ENCODE measurements around the gene FAM13A. TPM values are rescaled to one million over a fixed set of nuclear protein-coding genes. Genes with fewer than 3 reads are reported as not detected.

Gene FAM13A
- total RNA-seq, 1 donor from 2014 or later: 0.26 TPM

DNA sequence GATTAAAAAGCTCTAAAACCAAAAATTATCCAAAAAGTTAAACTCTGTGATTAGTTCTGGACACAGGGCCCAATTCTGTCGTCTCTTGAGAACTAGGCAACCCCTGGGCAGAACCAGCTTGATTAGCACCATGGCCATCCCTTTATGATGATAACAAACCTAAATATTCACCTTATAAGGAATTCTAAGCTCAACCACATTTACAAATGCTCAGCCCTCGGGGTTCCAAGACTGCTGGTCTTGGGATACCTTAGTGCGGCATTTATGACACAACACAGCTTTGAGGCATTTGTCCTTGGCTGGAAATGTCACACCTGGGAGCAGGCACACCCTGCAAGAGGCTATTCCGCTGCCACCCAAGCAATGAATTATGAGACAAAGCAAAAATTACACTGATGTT is 331.8 kb downstream of the FAM13A start:
- no peak for DNase-seq (ENCODE audit: low read depth in 2 of 2)

DNA sequence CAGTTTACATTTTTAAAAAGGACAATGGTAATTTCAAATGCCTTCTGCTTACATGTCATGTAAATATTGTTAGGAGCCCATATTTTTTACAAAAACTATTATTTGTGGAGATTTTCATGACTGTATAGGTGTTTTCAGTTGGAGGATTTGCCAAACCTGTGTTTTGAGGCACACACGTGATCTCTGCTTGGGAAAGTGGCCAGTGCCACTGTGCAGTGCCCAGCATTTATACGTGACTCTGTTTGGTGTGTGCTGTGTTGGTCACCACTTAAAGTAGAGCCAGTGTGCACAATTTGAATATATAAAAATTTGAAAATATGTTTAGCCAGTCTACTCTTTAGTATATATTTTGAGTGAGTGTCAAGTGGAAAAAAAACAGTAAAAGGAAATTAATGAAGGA is 332.6 kb downstream of the FAM13A start:
- no peak for DNase-seq (ENCODE audit: low read depth in 2 of 2)

DNA sequence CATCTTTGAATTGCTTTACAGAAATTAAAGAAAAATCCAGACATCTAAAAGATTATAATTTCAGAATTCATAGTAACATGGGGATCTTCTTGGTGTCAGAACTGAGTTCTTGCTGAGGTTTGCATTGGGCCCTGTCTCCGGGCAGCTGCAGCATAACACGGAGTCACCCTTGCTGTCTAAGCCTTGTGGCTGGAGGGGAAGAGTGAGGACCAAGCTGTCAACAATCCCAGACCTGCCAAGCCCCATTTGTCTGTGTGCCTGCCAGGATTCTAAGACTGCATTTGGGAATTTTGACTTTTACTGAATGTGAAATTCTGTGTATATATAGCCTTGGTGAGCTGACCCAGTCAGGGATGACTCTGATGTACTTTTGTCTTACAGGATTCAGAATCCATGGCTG is 334.2 kb downstream of the FAM13A start:
- no peak for DNase-seq (ENCODE audit: low read depth in 2 of 2)

DNA sequence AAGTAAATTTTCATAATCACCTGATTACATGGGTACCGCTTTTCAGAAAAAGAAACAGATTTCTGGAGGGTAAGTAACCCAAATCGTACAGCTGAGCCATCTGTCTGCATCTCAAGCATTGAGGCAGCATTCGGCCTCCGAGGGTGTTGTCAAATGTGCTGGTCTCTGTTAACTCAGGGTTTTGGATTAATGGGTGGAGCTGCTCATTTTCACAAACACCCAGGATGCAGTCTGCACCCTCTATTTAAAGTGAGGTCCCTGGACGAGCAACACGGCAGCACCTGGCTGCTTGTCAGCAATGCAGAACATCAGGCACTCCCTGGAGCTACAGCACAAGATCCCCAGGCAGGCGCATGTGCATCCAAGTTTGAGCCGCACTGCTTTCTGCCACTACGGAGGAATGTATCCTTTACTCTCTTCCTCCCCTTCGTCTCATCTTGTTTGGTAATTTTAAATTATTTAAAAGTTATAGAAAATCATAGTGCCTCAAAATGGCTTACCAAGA is 334.7 kb downstream of the FAM13A start:
- DNase-seq (ENCODE audit: low read depth in 2 of 2): no peak

DNA sequence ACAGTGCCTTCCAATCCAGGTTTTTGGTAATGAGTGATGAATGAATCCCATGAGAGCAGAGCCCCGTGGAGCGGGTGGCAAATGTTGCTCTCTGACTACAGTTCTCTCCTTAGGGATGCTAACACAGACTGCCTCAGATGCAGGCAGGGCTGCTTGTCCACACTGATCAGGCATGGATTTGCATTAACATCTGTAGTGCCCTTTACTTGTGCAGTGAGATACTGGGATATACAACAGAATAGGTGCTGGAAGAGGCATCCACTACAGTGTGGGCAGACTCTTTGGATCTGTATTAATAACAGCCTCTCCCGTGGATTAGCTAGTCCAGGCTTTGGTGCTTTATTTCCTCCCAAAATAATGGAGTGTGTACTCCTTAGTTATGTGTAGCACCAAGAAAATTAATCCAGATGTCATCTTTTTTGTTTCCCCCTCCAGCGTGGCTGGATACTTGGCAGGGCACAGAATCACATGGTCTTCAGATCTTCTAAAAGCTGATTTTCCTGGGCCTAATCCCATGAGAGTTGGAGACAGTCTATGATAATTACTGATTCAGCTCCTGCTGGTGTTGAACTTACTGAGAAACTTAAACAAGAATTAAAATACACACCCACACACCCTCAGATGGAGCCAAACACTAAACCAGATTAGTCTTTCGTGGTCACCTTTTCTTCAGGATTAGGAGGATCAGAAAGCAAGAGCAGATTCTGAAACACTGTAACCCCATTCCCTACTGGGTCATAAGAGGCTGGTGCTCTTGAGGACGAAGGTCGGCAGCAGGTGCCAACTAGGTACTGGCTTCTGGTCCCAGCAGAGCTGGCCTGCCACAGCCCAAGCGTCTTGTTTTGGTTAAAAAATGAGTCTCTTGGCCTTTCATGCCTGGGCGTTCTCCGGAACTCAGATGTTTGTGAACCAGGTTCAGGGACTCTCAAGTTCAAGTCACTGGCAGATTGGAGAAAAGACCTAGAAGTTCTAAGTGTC is 336.2 kb downstream of the FAM13A start:
- DNase-seq (ENCODE audit: low read depth in 2 of 2): no peak

DNA sequence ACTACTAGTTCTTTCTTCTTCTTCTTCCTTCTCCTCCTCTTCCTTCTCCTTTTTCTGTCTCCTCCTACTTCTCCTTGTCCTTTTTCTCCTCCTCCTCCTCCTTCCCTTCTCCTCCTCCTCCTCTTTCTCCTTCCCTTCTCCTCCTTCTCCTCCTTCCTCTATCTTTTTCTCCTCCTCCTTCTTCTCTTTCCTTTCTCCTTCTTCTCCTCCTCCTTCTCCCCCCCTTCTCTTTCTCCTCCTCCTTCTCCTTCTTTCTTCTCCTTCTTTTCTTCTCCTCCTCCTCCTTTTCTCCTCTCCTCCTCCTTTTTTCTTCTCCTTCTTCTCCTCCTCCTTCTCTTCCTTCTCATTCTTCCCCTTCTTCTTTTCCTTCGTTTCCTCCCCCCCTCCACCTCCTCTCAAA is 337.6 kb downstream of the FAM13A start:
- no peak for DNase-seq (ENCODE audit: low read depth in 2 of 2)

DNA sequence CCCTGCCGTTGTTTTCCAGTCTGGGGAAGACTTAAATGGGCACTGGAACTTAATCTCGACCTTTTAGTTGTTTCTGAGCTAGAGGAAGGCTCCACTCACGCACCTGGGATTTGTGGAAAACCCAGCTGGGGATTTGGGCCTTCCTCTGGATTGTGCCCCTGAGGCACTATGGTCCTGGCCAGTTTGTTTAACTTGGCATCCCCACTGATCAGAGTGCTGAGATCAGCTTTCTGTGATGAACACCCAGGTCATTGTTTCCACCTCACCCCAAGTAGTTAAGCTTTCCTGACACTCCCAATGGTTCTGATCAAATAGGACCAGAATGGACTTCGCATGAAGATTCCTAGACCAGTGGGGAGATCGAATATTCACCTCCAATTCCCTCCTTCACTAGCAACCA is 338.9 kb downstream of the FAM13A start:
- DNase-seq (ENCODE audit: low read depth in 2 of 2): no peak

DNA sequence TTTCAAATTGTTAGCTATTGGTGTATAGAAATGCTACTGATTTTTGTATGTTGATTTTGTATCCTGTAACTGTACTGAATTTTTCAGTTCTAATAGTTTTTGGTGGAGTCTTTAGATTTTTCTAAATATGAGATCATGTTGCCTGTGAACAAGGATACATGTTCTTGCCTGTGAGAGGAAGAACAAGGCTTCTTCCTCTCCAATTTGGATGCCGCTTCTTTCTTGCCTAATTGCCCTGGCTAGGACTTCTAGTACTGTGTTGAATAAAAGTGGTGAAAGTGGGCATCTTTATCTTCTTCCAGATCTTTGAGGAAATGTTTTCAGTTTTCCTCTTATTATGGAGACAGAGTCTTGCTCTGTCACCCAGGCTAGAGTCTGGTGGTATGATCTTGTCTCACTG is 343.2 kb downstream of the FAM13A start:
- no peak for DNase-seq (ENCODE audit: low read depth in 2 of 2)

DNA sequence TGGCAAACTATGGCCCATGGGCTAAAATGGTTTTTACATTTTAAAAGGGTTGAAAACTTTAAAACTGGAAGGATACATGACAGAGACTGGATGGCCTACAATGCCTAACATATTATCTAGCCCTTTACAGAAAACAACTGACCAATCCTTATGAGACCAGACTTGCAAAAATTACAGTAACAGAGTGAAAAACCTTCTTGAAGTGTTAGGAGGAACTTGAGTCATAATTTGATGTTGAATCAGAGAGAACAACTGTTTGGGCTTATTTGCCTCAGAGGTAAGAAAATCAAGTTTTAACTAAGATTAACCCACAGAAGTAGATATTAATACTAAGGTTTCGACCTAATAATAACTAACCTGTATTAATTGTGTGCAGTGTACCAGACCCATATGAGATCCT is 347.0 kb downstream of the FAM13A start:
- no peak for DNase-seq (ENCODE audit: low read depth in 2 of 2)

DNA sequence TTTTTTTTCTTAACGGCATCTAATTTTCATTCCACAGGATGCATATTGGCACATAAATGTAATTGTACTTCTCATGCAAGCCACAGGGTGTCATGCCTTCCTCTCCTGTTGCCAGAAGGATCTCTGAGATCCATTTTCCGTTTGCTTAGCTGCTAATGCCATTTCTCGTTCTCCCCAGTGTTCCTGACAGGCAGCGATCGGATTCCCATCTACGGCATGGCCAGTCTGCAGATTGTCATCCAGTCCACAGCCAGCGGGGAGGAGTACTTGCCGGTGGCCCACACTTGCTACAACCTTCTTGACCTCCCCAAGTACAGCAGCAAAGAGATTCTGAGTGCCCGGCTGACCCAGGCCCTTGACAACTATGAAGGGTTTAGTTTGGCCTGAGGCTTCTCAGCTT is 350.4 kb downstream of the FAM13A start:
- DNase-seq (ENCODE audit: low read depth in 2 of 2): peak; percentile 10 to 58

DNA sequence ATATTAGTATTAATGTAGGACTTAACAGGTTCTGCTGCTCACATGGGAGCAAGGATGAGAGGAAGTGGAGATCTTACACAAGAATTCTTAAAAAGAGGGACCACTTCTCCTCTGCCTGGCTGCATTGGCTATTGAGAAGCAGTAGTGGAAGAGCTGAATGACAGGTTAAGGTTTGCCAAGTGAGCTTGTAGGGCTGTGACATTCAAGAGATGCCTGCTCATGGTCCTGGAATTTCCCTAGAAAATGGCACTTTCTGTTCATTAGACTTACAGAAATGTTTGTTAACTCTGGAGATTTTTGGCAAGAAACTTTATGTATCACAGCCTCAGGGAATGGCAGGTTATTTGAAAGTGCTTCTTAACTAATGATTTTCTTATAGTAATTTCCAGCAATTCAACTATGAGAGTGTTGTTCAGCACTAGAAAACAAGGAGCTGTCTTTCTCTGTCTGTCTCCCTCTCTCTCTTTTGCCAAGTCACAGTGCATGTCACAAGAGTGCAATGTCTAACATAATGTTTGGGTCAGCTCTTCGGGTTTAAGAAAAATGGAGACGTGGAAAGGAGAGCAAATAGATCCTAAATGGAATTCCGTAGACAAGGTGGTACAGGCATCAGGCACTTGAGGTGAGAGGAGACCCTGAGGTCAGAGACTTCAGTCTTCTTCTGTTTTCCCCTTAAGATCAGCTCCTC is 351.0 kb downstream of the FAM13A start:
- no peak for DNase-seq (ENCODE audit: low read depth in 2 of 2)

DNA sequence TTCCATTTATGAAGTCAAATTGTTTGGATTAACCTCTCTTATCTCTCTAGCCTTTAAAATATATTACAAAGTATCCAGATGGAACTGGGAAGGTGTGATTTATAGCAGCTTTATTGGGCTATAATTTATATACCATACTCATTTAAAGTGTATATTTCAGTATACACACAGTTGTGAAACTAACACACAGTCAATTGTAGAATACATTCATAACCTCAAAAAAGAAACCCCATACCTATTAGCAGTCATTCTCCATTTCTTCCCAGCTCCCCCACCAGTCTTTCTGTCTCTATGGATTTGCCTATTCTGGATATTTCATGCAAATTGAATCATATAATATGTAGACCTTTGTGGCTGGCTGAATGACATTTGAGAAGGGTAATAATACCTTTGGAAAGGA is 351.8 kb downstream of the FAM13A start:
- no peak for DNase-seq (ENCODE audit: low read depth in 2 of 2)

DNA sequence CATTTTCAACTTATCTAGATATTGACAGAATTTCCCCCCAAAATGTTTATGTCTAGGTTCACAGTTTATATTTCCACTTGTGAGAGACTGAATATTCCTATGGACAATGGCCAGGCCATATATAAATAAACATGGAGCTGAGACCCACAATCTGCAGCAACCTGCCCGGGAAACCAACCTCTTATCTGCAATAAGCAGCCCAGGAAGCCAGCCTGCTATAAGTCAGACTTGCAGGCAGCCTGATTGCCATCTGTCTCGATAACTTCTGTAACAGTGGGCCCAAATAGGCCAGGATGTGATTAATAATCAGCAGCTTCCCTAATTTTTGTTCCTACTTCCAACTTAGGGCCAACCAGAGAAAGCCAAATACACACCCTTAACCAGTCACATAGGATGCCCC is 354.2 kb downstream of the FAM13A start:
- DNase-seq (ENCODE audit: low read depth in 2 of 2): no peak

DNA sequence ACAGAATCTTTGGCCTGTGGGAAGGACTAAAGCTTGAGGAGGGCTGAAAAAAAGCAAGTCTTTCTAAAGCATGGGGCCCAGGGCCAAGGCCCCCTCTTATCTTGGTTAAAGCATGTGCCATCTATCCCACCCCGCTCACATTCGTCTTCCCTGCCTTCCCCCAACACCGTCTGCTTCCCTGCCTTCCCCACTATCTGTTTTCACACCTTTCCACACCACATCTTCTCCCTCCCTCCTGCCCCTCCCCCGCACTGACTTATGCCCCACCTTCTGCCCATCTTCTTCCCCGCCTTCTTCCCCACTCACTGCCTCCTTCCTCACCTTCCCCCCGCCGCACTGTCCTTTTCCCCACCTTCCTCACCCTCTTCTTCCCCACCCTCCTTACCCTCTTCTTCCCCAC is 358.5 kb downstream of the FAM13A start:
- no peak for DNase-seq (ENCODE audit: low read depth in 2 of 2)

DNA sequence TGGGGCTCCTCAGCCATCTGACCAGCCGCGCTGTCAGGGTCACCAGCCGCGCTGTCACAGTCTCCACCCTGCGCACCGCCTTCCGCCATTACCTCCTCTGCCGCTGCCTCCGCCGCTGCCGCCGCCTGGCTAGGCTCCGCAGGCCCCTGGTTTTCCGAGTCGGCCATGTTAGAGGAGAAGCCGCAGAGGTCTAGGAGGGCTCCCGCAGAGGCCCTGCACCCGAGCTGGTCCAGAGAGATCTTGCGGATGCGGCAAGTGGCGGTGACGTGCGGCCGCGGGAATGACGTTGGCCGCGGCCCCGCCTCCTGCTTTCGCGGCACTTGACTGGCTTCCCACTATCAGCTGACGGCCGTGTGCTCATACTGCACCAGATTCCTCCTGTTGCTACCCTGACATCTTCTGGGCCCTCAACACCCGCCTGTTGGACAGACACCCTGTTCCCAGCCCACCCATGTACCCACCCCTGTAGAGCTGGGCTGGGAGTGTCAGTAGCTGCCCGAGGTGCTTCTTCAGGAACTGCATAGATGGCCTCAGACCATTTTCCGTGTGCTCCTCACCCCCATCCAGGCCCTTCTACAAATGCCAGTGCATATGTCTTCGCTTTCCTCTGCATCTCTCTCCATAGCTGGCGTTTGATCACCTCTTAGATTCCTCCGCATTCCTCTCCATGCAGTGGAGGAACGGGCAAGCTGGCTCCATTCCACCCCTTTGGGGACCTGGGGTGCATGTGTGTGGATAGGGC is 359.2 kb downstream of the FAM13A start, which contains the start of gene NAP1L5:
TSS of gene NAP1L5 (minus strand) at position 242 of the 742 bp plus-strand sequence. CDS start at position 167, 75 bp downstream.
- peak; percentile 23 to 61 for DNase-seq (ENCODE audit: low read depth in 2 of 2)

DNA sequence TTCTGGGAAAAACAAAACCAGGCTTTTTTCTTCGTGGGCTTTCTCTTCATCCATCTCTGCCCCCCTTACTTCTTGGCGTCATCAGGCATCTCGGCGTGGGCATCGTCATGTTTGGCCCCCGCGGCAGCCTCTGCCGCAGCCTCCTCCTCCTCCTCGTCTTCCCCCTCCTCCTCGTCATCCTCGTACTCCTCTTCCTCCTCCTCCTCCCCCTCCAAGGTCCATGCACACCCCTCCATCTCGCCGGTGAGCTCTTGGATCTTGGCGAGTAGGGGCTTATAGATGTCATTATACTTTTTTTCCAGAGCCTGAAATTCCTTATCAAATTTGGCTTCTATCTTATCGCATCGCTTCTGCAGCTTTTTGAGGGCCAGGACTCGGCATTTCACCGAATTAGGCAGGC is 359.8 kb downstream of the FAM13A start:
- no peak for DNase-seq (ENCODE audit: low read depth in 2 of 2)

DNA sequence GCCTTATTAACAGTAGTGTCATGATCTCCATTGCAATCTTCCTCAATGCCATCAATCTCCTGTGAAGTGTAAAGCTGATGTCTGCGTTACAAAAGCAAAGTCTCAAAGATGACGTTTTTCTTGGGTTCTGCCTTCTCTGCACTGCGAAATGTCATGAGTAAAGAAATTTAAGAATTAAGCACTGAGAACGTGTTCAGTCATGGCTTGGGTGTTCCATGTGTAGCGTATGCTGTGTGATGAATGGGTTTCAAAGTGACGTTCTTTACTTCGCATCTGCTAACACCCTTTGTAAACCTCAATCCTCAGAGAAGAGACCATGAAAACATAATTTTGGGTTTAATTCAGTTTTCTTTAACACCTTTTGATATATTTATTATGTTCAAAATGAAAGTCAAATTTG is 360.4 kb downstream of the FAM13A start:
- DNase-seq (ENCODE audit: low read depth in 2 of 2): no peak

DNA sequence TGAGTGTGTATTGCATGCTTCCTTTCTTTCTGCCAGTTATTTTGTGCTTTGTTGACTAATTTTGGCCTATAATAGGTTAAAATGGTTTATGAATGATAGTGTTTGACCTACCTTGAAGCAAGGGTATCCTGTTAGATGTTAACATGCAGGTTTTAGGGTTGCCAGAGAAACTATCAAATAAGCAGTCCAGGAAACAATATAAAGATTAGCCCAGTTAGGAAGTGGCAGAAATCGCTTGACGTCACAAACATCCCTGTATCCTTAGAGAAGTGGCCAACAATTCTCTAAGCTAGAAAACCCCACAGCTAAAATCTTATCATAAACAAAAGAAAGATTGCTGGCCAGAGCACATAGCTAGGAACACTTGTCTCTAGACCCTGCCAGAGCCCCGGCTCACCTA is 363.2 kb downstream of the FAM13A start:
- DNase-seq (ENCODE audit: low read depth in 2 of 2): peak; percentile 15 to 19

DNA sequence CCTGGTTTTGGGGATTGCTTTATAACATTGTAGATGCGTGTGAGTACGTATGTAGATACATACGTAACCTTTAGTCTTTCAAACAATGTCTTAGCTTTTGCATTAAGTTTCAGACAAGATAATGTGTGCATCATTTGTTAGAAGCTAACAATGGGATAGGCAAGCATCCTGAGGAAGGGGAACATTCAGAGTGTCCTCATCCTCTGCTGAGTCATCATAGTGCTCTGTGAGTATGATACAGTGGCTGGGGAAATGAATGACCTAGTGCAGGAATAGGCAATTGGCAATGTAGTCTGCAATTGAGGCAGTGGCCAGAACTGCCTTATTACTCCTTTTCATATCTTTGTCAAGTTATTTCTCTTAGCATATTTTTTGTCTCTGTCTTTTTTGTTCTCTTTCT is 366.6 kb downstream of the FAM13A start:
- DNase-seq (ENCODE audit: low read depth in 2 of 2): peak in 1 of 2 donors; percentile 51

DNA sequence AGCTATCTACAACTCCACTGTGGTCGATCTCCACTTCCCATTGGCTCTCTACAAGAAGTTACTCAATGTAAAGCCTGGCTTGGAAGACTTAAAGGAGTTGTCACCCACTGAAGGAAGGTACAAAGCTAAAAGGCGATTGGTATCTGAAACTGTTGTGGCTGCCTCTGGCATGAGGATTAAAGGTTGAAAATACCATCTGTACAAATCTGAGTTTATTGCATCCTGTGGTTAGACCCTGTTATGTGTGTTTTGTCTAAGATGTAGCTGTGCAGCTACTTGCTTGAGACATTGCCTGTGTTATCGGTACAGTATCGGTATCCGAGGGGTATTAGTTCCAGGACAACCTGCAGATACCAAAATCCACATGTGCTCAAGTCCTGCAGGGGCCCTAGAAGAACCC is 375.8 kb downstream of the FAM13A start:
- DNase-seq (ENCODE audit: low read depth in 2 of 2): no peak

All from dermis microvascular lymphatic vessel endothelial cell (primary cell).